Suppressor macrophage (primary cell): ENCODE data around the gene BCL6.

ENCODE experiments used
- DNase-seq, 4 experiments: peaks; one replicate each; pipeline ENCODE4 v3.0.0-alpha.2; 2020 to 2022

Gene BCL6

DNA sequence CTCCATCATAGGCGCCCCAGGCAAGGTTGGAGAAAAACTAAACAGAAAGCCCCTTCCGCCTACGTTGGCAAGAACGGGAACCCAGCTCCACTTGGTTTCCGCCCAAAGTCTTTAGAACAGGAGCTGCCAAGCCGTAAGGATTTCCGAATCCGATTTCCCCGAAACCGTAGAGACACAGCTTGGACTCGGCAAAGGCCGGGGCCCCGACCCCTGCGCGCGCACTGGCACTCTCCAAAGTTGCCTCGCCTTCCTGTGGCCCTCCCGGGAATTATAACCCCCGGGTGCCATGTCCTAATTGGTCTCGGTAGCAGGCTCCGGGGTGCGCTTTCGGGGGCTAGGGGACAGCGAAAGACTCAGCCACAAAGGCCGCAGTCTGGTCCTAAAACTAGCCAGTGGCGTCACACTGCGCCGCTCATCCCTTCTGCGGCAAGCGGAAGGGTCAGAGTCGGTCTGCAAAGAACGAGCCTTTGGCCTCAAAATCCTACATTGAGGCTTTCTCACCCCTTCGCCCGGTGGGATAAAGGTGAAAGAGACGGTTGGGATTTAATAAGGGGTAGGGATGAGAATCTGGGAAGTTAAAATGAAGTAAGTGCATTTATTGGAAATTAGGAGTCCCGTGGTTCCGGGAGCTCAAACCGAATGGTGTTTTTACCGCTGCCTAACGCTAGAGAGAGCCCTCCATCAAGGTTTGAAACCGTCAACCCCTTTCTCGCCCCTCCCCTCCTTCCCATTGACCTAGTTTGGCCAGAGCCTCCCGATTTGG is 6.8 kb downstream of the BCL6 start:
- DNase-seq, result peak; percentile 82 to 93 (median 88)

- no peak for DNase-seq
Measured at GRCh38 chr3:187738071-187738330, 7.3 kb downstream of the BCL6 start.

DNA sequence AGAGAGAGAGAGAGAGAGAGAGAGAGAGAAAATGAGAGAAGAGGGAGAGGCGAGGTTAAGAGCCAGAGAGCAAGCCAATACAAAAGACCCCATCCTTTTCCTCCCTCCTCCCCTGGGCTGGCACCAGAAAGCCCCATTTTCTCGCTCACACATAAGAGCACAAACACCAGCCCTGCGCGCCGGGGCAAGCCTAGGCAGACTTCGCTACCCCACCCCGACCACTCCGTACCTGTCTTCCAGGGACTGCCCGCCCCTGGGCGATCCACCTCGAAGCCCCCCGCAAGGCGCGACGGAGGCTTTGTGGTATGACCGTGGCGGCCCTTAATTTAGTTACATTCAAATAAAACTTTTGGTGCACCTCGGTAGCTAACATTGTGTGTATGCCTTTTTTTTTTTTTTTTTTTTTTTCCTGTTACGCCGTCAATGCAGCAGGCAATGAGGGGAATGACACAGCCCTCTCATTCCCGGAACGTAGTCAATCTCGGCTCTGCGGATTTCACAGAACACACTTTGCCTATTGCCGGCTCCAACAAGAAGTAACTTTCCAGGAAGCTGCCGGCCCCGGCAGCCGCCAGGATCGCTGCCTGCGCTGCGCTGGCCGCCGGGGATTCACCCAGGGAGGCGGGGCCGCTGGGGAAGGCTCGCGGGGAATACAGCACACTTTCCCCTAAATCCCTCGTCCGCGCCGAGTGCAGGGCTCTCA is 7.7 kb downstream of the BCL6 start:
- peak; percentile 82 to 93 (median 88) for DNase-seq

GRCh38 chr3:187737006-187737367 is 8.3 kb downstream of the BCL6 start:
- DNase-seq, result peak in 3 of 4 experiments; percentile 50 to 56 (median 53)

- peak; percentile 62 to 84 (median 76) for DNase-seq
Measured at GRCh38 chr3:187736418-187736871, 8.8 kb downstream of the BCL6 start.

GRCh38 chr3:187735837-187736236 is 9.4 kb downstream of the BCL6 start:
- peak; percentile 59 to 84 (median 76) for DNase-seq

DNA sequence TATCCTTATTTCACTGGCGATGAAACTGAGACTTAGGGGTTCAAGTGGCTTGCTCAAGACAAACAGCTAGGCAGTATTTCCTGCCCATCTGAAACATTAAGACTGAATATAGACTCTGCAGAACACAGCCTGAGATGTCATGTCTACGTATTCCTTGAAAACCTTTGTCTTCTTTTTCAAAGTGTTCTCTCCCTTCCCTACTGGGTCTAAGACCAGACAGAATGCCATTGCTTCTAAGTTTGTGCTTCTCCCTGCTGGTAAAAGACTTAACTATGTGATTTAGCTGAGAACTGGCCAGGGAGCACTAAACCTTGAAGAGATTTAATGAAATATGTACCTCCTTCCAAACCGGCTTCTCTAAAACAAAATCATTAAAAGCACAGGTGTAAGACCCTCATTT is 9.9 kb downstream of the BCL6 start:
- DNase-seq, result no peak

GRCh38 chr3:187734841-187735240 is 10.4 kb downstream of the BCL6 start:
- no peak for DNase-seq

DNA sequence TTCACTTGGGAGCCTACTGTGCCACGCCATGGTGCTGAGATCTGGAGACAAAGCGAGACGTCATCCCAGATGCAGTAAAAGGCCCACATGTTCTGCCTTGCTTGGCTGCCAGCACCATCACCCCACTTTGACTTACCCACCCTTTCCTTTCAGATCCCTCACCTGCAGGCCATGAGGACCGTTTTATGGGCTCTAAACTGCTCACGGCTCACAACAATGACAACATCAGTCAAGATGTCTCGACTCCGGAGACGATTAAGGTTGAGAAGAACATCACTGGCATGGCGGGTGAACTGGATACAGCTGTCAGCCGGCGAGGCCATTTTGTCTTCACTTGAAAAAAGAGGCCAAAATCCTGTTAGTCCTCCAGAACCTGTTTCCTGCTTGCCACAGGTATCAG is 11.9 kb downstream of the BCL6 start:
- DNase-seq, result no peak

GRCh38 chr3:187729598-187729997 is 15.7 kb downstream of the BCL6 start:
- DNase-seq, result no peak

- no peak for DNase-seq
Measured at GRCh38 chr3:187728940-187729583, 16.2 kb downstream of the BCL6 start.

DNA sequence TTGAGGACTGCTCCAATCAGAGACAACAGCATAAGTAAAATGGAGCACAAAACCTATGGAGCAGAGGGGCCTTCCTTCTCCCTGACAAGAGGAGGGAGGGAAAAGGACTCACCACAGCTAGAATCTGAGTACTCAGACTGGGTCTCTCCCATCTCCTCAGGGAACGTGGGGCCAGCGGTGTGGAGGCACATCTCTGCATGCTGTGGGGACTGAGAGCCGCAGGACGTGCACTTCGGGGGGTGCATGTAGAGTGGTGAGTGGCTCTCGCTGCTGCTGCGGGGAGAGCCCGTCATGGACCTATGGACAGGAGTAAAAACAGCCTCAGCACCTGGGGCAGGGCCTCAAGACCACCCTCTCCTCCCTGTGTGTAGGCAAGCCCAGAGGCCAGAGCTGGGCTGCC is 17.0 kb downstream of the BCL6 start:
- DNase-seq, result no peak

GRCh38 chr3:187726564-187726963 is 18.7 kb downstream of the BCL6 start:
- DNase-seq, result no peak

- DNase-seq, result no peak
Measured at GRCh38 chr3:187725653-187726370, 19.5 kb downstream of the BCL6 start.

GRCh38 chr3:187725224-187725623 is 20.0 kb downstream of the BCL6 start:
- no peak for DNase-seq

- no peak for DNase-seq
Measured at GRCh38 chr3:187722206-187722612, 23.1 kb downstream of the BCL6 start.

DNA sequence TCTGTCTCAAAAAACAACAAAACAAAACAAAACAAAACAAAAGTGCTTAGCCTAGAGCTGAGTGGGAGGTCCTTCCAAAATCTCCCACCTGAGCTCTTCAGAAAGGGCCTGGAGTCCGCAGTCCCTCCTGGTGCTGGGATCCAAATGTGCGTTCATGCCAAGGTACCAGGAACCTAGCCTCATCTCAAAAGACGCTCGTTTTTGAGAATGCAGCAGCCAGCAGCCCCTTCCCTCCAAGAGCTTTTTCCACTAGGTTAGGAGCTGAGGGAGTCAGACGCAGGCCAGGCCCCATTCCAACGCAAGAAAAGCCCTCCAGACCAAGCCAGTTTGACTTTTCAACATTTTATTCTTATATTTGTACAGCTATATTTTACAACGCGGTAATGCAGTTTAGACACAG is 24.2 kb downstream of the BCL6 start:
- no peak for DNase-seq

- DNase-seq, result no peak
Measured at GRCh38 chr3:187720337-187720670, 25.0 kb downstream of the BCL6 start.

GRCh38 chr3:187719628-187720336 is 25.5 kb downstream of the BCL6 start:
- DNase-seq, result no peak

GRCh38 chr3:187718802-187719201 is 26.5 kb downstream of the BCL6 start:
- peak; percentile 3 to 43 (median 32) for DNase-seq

- DNase-seq, result no peak
Measured at GRCh38 chr3:187717572-187717971, 27.7 kb downstream of the BCL6 start.

DNA sequence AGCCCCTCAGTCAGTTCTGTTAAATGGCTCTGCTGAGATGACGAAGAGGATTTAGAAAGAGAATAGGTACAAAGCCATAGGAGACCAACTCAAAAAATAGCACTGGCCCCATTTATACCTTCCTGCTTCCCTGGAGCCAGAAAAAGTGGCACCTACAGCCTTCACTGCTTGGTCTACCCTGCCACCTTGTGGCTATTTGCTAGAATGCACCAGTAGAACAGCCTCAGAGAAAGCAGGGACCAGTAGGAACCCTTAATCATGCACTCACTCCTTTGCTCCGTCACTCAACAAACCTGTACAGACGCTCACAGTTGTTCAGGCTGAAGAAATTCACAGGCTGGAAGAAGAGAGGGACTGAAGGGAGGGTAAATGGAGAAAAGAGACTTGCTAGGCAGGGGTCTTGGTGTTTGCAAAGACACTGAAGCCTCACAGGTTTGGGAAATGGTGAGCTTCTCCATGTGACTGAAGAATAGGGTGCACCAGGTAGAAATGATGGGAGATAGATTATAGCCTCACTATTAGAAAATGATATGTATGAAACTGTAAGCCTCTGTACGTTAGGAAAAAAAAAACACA is 30.8 kb downstream of the BCL6 start:
- DNase-seq, result peak; percentile 81 to 88 (median 84)
